Body of pancreas (tissue), 4 donors: ENCODE measurements around the gene PDE7B. TPM values are rescaled to one million over a fixed set of nuclear protein-coding genes. Genes with fewer than 3 reads are reported as not detected.

Source experiments
- ATAC-seq: fragments of 150-250 bp; one replicate; pipeline ENCODE4 v1.9.1; 2016
- DNase-seq, 4 donors: peaks; one replicate each; pipeline ENCODE4 v3.0.0-alpha.2; 2019
- H3K27ac ChIP-seq, 4 donors: fragments of 200-600 bp; sonication (generic); 1 replicate in 3 of 4; 2 replicates in 1 of 4; pipeline versions ENCODE4 v1.5.1 to v1.6.1; 2016 to 2019; ENCODE audit warnings: mild to moderate bottlenecking in 1 of 4, mixed read lengths in 1 of 4, moderate library complexity in 1 of 4
- H3K27me3 ChIP-seq, 2 donors: fragments of 200-600 bp; sonication (generic); one replicate each; pipeline ENCODE4 v1.6.0; 2016; ENCODE audit warnings: mild to moderate bottlenecking in 1 of 2
- H3K36me3 ChIP-seq, 2 donors: fragments of 200-600 bp; sonication (generic); replicated peaks in 1 of 2; 2 replicates each; pipeline ENCODE4 v1.5.1; 2016; ENCODE audit warnings: low read depth in 2 of 2; ENCODE audit not compliant: insufficient read depth in 1 of 2
- H3K4me1 ChIP-seq: fragments of 200-600 bp; sonication (generic); one replicate; pipeline ENCODE4 v1.6.0; 2016
- H3K4me3 ChIP-seq, 2 donors: fragments of 200-600 bp; sonication (generic); 1 replicate in 1 of 2; 2 replicates in 1 of 2; pipeline ENCODE4 v1.5.1; 2016 to 2019
- H3K9me3 ChIP-seq, 3 donors: fragments of 200-600 bp; sonication (generic); 1 replicate in 2 of 3; 2 replicates in 1 of 3; pipeline ENCODE4 v1.5.1; 2016
- POLR2A ChIP-seq, 3 donors: fragments of 450-650 bp; IDR thresholded peaks; one replicate each; pipeline ENCODE4 v1.6.1; 2016; ENCODE audit warnings: antibody characterized with exemption in 3 of 3, mild to moderate bottlenecking in 2 of 3
- WGBS, 2 donors: methylation state at CpG; one replicate each; pipeline ENCODE4 v1.1.5; 2017; 5-methylcytosine and 5-hydroxymethylcytosine counted together
- intact Hi-C: fragments of 100-400 bp; cut with DNase I; formaldehyde crosslinking; loops from one replicate; pipeline ENCODE4 v1.15.1; 2023
- total RNA-seq, 2 donors: library from RNA; depleted of rRNA; stranded (reverse); fragments of >200 nt; gene quantifications; one replicate each; pipeline ENCODE4 v1.1.0, GENCODE V29; 2016
- TF ChIP-seq, protein P1 (sequence below), 7 experiments: fragments of 450-650 bp in 4 of 7; fragments of 200-600 bp in 3 of 7; sonication (generic) in 3 of 7; IDR thresholded peaks; one replicate each; pipeline ENCODE4 v1.5.1; 2016 to 2019; ENCODE audit warnings: antibody characterized with exemption in 7 of 7

PDE7B gene
- total RNA-seq, 2 donors from 2014 or later, result 1.0 to 2.3 TPM

DNA sequence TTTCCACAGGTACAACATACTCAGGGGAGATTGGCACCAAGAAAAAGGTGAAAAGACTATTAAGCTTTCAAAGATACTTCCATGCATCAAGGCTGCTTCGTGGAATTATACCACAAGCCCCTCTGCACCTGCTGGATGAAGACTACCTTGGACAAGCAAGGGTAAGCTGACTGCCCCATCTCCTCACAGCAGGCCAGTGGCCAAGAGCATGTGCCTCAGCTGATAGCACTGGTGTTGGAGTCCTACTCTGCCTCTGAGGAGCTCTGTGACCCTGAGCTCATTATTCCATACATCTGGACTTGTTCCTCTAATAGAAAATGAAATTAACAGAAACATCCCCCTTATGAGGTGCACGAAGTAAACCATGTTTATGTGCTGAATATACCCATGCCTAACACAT lies 295.8 kb downstream of the PDE7B start:
- no peak overlapping the region for H3K27ac ChIP-seq
- WGBS, 2 donors, result 67 to 78% methylated on average over 2 of the region's 2 CpGs
- intact Hi-C loops, result no loop called here

DNA sequence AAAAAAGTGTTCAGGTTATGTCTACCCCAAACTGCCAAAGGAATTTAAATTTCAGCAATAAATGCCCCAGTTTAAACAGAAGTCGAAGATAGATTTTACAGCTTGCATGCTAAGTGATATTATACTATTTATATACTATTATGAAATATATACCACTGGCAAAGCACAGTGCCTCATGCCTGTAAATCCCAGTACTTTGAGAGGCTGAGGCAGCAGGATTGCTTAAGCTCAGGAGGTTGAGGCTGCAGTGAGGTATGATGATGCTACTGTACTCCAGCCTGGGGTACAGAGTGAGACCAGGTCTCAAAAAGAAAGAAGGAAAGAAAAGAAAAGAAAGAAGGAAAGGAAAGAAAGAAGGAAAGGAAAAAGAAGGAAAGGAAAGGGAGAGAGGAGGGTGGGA lies 296.6 kb downstream of the PDE7B start:
- Histone ChIP-seq H3K27ac (no peak overlapping the region), H3K4me3 (no peak overlapping the region), H3K9me3 (no peaks in the 10 kb centered on the region), H3K36me3 (no peaks in the 10 kb centered on the region), H3K27me3 (no peaks in the 10 kb centered on the region), H3K4me1 (no peaks in the 10 kb centered on the region)
- WGBS, 2 donors, result 86 to 88% methylated on average over 1 of the region's 1 CpG
- intact Hi-C loops, result no loop called here
- TF ChIP-seq, protein P1, sequence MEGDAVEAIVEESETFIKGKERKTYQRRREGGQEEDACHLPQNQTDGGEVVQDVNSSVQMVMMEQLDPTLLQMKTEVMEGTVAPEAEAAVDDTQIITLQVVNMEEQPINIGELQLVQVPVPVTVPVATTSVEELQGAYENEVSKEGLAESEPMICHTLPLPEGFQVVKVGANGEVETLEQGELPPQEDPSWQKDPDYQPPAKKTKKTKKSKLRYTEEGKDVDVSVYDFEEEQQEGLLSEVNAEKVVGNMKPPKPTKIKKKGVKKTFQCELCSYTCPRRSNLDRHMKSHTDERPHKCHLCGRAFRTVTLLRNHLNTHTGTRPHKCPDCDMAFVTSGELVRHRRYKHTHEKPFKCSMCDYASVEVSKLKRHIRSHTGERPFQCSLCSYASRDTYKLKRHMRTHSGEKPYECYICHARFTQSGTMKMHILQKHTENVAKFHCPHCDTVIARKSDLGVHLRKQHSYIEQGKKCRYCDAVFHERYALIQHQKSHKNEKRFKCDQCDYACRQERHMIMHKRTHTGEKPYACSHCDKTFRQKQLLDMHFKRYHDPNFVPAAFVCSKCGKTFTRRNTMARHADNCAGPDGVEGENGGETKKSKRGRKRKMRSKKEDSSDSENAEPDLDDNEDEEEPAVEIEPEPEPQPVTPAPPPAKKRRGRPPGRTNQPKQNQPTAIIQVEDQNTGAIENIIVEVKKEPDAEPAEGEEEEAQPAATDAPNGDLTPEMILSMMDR (IDR thresholded peaks at IDR 0.05), result no peak
- DNase-seq, result no peak
- no peak for ATAC-seq

More for the DNA sequence above, 295.8 kb downstream of the PDE7B start:
- ATAC-seq, result no peak
- Histone ChIP-seq H3K9me3 (no peaks in the 10 kb centered on the region), H3K27me3 (no peaks in the 10 kb centered on the region), H3K4me1 (no peaks in the 10 kb centered on the region), H3K36me3 (no peaks in the 10 kb centered on the region), H3K4me3 (no peak overlapping the region)
- no peak for TF ChIP-seq POLR2A (IDR thresholded peaks at IDR 0.05)
- TF ChIP-seq, protein P1 (IDR thresholded peaks at IDR 0.05), result no peak
- DNase-seq, result no peak

DNA sequence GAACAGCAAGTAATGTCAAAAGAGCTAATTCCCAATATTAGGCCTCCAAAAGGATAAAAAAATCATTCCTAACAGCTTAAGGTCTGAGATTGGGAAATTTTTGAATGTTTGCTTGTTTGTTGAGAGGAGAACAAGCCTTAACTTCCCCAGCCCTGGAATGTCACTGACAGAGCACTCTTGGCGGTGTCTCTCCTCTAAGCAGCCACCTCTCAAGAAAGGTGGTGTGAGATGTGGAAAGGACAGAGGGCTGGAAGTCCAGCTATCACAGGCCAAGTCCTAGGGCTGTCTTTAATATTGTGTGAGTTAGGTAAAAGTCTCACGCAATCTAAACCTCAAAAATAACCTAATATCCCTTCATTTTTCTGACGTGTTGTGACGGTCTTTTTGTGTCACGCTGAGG lies 297.0 kb downstream of the PDE7B start:
- no peak overlapping the region for H3K27ac ChIP-seq

DNA sequence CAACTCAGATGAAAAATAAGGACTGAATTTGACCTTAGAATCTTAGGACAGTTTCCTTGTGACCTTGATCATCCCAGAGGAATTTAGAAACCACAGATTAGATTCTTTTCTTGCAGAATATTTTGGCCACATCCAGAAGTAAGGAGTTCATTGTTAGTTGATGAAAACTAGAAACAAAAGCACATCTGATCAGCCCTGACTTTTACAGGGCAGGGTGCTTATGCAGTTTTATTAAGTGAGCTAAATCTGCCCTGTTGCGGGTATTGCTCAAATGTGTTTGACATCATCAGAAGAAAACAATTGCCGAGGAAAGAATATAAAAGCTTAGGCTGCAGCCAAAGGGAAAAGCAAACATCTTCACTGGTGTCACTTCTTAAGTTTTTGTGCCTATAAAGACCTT lies 297.8 kb downstream of the PDE7B start:
- H3K27ac ChIP-seq, result no peak overlapping the region
- DNase-seq (no peak), ATAC-seq (no peak)
- H3K36me3 ChIP-seq, result no peaks in the 10 kb centered on the region
- no peak overlapping the region for H3K4me3 ChIP-seq
- intact Hi-C loops, result no loop called here
- H3K4me1 ChIP-seq, result no peaks in the 10 kb centered on the region
- TF ChIP-seq POLR2A (IDR thresholded peaks at IDR 0.05), result no peak
- TF ChIP-seq, protein P1 (IDR thresholded peaks at IDR 0.05), result no peak
- H3K9me3 ChIP-seq, result no peaks in the 10 kb centered on the region
- 83 to 89% methylated on average over 2 of the region's 2 CpGs for WGBS, 2 donors
- no peaks in the 10 kb centered on the region for H3K27me3 ChIP-seq

More for the DNA sequence above, 297.0 kb downstream of the PDE7B start:
- Histone ChIP-seq H3K9me3 (no peaks in the 10 kb centered on the region), H3K4me1 (no peaks in the 10 kb centered on the region), H3K4me3 (no peak overlapping the region), H3K36me3 (no peaks in the 10 kb centered on the region), H3K27me3 (no peaks in the 10 kb centered on the region)
- WGBS, 2 donors, result 86 to 95% methylated on average over 5 of the region's 5 CpGs
- ATAC-seq, result no peak
- no peak for DNase-seq
- intact Hi-C loops, result no loop called here
- TF ChIP-seq, protein P1 (IDR thresholded peaks at IDR 0.05), result no peak
- TF ChIP-seq POLR2A (IDR thresholded peaks at IDR 0.05), result no peak

DNA sequence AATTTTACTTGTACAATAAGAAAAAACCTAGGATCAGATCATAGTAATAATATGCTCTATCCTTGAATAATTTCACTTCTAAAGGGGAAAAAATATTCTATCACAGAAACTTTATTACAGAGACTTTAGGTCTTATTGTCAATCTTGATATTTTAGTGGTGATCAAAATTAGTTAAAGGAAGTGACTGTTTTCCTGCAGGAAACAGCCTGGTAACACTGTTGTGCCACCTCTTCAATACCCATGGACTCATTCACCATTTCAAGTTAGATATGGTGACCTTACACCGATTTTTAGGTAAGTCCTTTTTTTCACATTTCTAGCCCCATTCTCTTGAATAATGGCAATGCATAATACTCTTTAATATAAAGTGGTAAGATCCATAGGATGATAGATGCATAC lies 299.5 kb downstream of the PDE7B start:
- no peak for DNase-seq
- no peak overlapping the region for H3K4me3 ChIP-seq
- TF ChIP-seq, protein P1 (IDR thresholded peaks at IDR 0.05), result no peak
- H3K36me3 ChIP-seq, result no peaks in the 10 kb centered on the region
- no peaks in the 10 kb centered on the region for H3K27me3 ChIP-seq
- no peaks in the 10 kb centered on the region for H3K4me1 ChIP-seq
- ATAC-seq, result no peak
- intact Hi-C loops, result no loop called here
- no peaks in the 10 kb centered on the region for H3K9me3 ChIP-seq
- no peak overlapping the region for H3K27ac ChIP-seq
- WGBS, 2 donors, result 50 to 64% methylated on average over 1 of the region's 1 CpG
